T-helper 17 cell (primary cell): Measurements from ENCODE around the gene INPP1. TPM values are rescaled to one million over a fixed set of nuclear protein-coding genes. Genes with fewer than 3 reads are reported as not detected.

Experiments
- ATAC-seq: fragments of 150-1000 bp; cut with Tn5 transposase; 2 replicates; pipeline ENCODE4 v1.10.0; 2021; ENCODE audit warnings: mild to moderate bottlenecking, moderate library complexity
- DNase-seq, 3 donors: peaks; one replicate each; pipeline versions ENCODE4 v3.0.0 to v3.0.0-alpha.2; 2020 to 2021
- H3K9me3 ChIP-seq: one replicate; pipeline ENCODE4 v1.7.0; 2013; ENCODE audit warnings: low read length, mild to moderate bottlenecking; ENCODE audit not compliant: control insufficient read depth, poor library complexity, severe bottlenecking
- H3K27ac Mint-ChIP-seq: one replicate; pipeline ENCODE4 v1.8.0; 2022; ENCODE audit warnings: mild to moderate bottlenecking, moderate library complexity, mixed read lengths
- H3K27me3 Mint-ChIP-seq: one replicate; pipeline ENCODE4 v1.8.0; 2022; ENCODE audit warnings: mixed read lengths
- H3K36me3 Mint-ChIP-seq: one replicate; pipeline ENCODE4 v1.8.0; 2022; ENCODE audit warnings: low read depth, mixed read lengths
- H3K4me1 Mint-ChIP-seq: one replicate; pipeline ENCODE4 v1.8.0; 2022; ENCODE audit warnings: mild to moderate bottlenecking, mixed read lengths
- H3K4me3 Mint-ChIP-seq: one replicate; pipeline ENCODE4 v1.8.0; 2022; ENCODE audit warnings: mild to moderate bottlenecking, moderate library complexity, mixed read lengths
- total RNA-seq, 4 donors: library from RNA in 2 of 4; stranded (reverse) in 2 of 4; gene quantifications; one replicate each; pipeline ENCODE4 v1.2.3 and lab custom pipeline; 2022 to 2026

INPP1 gene
- total RNA-seq, 2 donors from 2014 or later, result 3.0 to 3.7 TPM

DNA sequence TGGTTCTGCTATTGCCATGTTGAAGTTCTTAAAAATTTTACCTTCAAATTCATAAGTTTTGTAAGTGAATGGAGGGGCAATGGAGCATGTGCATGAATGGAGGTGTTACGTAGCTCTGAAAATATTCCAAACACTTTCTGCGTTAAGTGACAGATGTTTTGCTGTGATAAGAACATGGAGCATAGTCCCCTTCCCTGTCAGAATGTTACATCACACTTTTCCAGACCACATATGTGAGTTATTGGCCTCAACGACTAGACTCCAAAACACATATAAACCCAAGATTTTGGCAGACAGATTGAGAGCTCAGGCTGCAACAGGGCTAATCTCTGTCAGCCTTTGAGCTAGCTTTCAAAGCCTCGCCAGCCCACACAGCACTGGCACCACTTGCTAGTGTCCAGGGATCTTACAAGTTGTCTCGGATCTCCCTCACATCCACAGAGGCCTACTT, 37.6 kb downstream of the INPP1 start:
- H3K27me3 Mint-ChIP-seq, result no peaks in the 10 kb centered on the region
- H3K27ac Mint-ChIP-seq, result no peak overlapping the region
- H3K36me3 Mint-ChIP-seq, result no peaks in the 10 kb centered on the region
- no peak for DNase-seq
- peaks cover 5% of the 10 kb centered on the region for H3K4me1 Mint-ChIP-seq
- no peak overlapping the region for H3K4me3 Mint-ChIP-seq
- H3K9me3 ChIP-seq, result no peaks in the 10 kb centered on the region
- no peak for ATAC-seq

DNA sequence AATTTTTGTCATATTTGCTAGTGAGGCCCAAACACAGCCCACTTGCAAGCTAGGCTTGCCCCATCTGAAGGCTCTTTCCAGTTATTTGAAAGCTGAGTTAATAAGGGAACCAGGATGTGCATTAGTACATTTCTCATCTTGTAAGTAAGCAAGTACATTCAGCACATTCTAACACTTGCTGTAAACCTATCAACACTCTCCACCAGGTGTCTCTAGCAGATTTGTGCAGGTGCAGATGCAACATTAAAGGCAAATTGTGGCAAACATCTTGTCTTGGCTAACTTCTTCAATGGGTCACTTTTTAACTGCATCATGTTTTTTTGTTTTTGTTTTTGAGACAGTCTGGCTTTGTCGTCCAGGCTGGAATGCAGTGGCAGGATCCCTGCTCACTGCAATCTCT, 39.5 kb downstream of the INPP1 start:
- ATAC-seq (peak; percentile 80), DNase-seq (no peak)
- no peak overlapping the region for H3K4me3 Mint-ChIP-seq
- no peaks in the 10 kb centered on the region for H3K27me3 Mint-ChIP-seq
- H3K36me3 Mint-ChIP-seq, result no peaks in the 10 kb centered on the region
- no peak overlapping the region for H3K27ac Mint-ChIP-seq
- no peaks in the 10 kb centered on the region for H3K9me3 ChIP-seq
- H3K4me1 Mint-ChIP-seq, result peaks cover 5% of the 10 kb centered on the region

DNA sequence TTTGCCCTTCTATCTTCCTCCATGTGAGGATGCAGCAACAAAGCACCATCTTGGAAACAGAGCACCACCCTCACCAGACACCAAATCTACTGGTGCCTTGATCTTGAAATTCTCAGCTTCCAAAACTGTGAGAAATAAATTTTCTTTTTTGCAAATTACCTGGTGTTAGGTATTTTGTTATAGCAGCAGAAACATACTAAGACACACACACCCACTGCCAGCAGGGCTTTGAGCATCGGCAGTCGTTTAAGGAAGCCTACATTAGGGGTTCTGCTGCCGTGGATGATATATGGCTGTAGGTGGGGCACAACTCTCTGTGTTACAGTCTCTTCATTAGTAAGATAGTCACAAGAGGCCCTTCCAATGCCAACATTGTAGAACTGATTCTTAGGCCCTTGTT, 44.0 kb downstream of the INPP1 start:
- no peak overlapping the region for H3K27ac Mint-ChIP-seq
- H3K4me3 Mint-ChIP-seq, result no peak overlapping the region
- ATAC-seq (no peak), DNase-seq (no peak)
- H3K27me3 Mint-ChIP-seq, result peaks cover 14% of the 10 kb centered on the region
- no peaks in the 10 kb centered on the region for H3K9me3 ChIP-seq
- peaks cover 5% of the 10 kb centered on the region for H3K4me1 Mint-ChIP-seq
- peaks cover 2% of the 10 kb centered on the region for H3K36me3 Mint-ChIP-seq

DNA sequence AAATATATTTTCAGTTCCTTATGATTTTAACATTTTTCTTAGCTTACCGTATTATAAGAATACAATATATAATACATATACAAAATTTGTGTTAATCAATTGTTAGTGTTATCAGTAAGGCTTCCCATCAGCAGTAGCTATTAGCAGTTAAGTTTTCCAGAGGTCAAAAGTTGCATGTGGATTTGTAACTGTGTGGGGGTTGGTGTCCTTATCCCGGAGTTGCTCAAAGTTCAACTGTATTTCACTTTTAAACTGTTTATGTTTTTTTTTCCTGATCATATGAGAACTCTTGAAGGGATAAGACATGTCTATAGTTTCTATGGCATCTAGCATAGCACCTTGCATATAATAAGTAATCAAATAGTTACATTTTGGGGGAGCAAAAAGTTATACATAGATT, 52.9 kb downstream of the INPP1 start:
- Mint-ChIP-seq H3K4me3 (no peak overlapping the region), H3K27me3 (peaks cover 11% of the 10 kb centered on the region), H3K36me3 (peaks cover 2% of the 10 kb centered on the region), H3K27ac (no peak overlapping the region), H3K4me1 (peaks cover 2% of the 10 kb centered on the region)
- DNase-seq (no peak), ATAC-seq (no peak)
- no peaks in the 10 kb centered on the region for H3K9me3 ChIP-seq

DNA sequence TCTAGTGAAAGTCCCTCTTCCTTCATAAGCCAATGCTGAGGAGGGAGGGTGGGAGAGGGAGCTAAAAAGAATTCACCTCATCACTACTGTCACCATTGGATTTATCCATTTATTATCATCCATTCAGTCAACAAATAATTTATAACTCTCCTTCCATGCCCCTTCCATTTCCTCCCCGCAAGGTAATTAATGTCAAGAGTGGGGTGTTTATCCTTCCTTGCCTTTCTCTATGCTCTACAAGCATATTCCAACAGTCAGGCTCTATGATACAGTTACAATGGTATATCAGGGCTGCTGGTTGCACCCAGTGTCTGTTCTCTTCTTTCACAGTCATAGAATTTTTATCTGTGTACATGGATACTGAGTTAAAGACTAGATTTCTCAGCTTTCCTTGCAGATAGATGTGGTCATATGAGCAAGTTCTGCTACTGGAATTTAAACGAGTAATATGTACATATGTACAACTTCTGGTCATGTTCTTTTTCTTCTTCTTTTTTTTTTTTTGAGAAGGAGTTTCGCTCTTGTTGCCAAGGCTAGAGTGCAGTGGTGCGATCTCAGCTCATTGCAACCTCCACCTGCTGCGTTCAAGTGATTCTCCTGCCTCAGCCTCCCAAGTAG, 59.7 kb downstream of the INPP1 start:
- H3K9me3 ChIP-seq, result no peaks in the 10 kb centered on the region
- H3K4me3 Mint-ChIP-seq, result no peak overlapping the region
- no peaks in the 10 kb centered on the region for H3K27me3 Mint-ChIP-seq
- H3K4me1 Mint-ChIP-seq, result peaks cover 6% of the 10 kb centered on the region
- H3K27ac Mint-ChIP-seq, result no peak overlapping the region
- no peaks in the 10 kb centered on the region for H3K36me3 Mint-ChIP-seq
- ATAC-seq, result no peak
- DNase-seq, result no peak

DNA sequence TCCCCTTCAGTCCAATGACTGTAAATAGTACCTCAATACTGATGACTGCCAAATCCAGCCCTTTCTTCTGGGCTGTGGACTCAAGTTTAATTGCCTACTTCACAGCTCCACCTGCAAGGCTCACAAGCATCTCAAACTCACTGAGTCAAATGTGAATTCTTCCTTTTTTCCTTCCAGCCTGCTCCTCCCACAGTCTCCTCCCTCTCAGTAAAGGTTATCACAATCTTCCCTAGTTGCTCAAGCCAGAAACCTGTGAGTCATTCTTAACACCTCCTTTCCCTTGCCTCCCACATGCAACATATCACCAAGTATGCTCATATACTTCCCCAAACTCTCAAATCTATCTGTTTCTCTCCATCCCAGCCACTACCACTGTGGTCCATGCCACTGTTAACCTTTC, 61.1 kb downstream of the INPP1 start:
- Mint-ChIP-seq H3K27ac (no peak overlapping the region), H3K36me3 (no peaks in the 10 kb centered on the region), H3K4me3 (no peak overlapping the region), H3K4me1 (peaks cover 14% of the 10 kb centered on the region), H3K27me3 (no peaks in the 10 kb centered on the region)
- no peaks in the 10 kb centered on the region for H3K9me3 ChIP-seq
- DNase-seq (no peak), ATAC-seq (no peak)

DNA sequence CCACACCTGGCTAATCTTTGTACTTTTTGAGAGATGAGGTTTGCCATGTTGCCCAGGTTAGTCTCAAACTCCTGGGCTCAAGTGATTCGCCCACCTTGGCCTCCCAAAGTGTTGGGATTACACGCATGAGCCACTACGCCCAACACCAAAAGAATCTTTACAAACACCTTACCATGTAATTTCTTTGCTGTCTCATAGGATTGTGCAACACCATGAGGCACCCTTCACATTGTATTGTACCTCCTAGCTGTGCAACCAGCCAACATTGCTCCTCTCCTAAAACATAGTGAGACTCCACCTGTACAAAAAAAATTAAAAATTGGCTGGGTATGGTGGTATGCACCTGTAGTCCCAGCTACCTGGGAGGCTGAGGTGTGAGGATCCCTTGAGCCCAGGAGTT, 61.7 kb downstream of the INPP1 start:
- no peak for ATAC-seq
- DNase-seq, result no peak
- Mint-ChIP-seq H3K36me3 (no peaks in the 10 kb centered on the region), H3K27me3 (no peaks in the 10 kb centered on the region), H3K27ac (no peak overlapping the region), H3K4me3 (no peak overlapping the region), H3K4me1 (peaks cover 19% of the 10 kb centered on the region)
- H3K9me3 ChIP-seq, result no peaks in the 10 kb centered on the region

DNA sequence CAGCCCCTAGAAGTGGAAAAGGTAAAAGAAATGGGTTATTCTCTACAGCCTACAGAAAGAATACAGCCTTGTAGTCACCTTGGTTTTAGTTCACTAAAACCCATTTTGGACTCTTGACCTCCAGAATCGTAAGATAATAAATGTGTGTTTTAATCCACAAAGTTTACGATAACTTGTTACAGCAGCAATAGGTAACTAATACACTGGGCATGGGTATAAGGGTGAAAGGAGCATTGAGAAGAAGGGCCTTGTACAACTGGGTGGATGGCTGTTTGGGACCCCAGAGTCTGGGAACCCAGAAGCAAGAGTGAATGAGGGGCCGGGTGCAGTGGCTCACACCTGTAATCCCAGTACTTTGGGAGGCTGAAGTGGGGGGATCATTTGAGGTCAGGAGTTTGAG, 62.6 kb downstream of the INPP1 start:
- Mint-ChIP-seq H3K27me3 (no peaks in the 10 kb centered on the region), H3K4me3 (no peak overlapping the region), H3K4me1 (peaks cover 23% of the 10 kb centered on the region), H3K27ac (no peak overlapping the region), H3K36me3 (no peaks in the 10 kb centered on the region)
- ATAC-seq (no peak), DNase-seq (no peak)
- H3K9me3 ChIP-seq, result no peaks in the 10 kb centered on the region

DNA sequence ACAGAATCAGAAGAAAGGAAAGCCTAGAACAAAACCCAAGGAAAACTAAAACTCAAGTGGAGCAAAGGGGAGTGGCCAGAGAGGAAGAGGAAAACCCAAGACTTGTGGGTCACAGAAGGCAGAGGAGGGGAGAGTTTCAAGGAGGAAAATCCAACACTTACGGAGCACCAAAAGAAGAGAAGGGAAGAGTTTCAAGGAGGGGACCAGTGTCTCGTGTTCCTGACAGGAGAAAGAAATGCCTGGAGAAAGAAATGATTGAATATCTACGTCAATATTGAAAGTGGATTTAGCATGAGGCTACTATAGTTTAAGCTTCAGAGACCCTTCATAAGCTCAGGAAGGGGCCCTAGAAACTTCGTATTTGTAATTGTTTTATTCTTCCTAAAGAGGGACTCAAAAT, 63.4 kb downstream of the INPP1 start:
- ATAC-seq, result no peak
- H3K36me3 Mint-ChIP-seq, result no peaks in the 10 kb centered on the region
- no peak for DNase-seq
- no peaks in the 10 kb centered on the region for H3K27me3 Mint-ChIP-seq
- peaks cover 28% of the 10 kb centered on the region for H3K4me1 Mint-ChIP-seq
- H3K27ac Mint-ChIP-seq, result no peak overlapping the region
- H3K9me3 ChIP-seq, result no peaks in the 10 kb centered on the region
- H3K4me3 Mint-ChIP-seq, result no peak overlapping the region

DNA sequence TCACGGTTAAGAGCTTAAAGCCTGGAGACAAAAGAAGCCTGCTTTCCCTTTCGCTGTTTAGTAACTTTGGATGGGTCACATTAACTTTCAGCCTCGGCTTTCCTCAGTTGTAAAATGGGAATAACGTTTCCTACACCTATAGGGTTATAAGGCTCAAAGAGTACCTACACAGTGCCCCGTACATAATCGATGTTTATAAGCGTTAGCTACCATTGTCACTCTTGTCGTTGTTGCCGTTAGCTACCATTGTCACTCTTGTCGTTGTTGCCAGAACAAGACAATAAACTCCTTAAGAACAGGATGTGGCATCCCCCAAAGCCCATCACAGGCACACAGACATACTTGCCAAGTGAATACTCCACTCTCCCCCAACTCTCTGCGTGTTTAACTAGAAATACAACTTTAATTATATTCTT, 63.9 kb downstream of the INPP1 start:
- no peak overlapping the region for H3K27ac Mint-ChIP-seq
- H3K4me3 Mint-ChIP-seq, result peak overlapping the region; percentile 90
- DNase-seq (peak in 1 of 3 donors; percentile 42), ATAC-seq (peak; percentile 69)
- no peaks in the 10 kb centered on the region for H3K27me3 Mint-ChIP-seq
- peaks cover 28% of the 10 kb centered on the region for H3K4me1 Mint-ChIP-seq
- H3K9me3 ChIP-seq, result no peaks in the 10 kb centered on the region
- H3K36me3 Mint-ChIP-seq, result no peaks in the 10 kb centered on the region

DNA sequence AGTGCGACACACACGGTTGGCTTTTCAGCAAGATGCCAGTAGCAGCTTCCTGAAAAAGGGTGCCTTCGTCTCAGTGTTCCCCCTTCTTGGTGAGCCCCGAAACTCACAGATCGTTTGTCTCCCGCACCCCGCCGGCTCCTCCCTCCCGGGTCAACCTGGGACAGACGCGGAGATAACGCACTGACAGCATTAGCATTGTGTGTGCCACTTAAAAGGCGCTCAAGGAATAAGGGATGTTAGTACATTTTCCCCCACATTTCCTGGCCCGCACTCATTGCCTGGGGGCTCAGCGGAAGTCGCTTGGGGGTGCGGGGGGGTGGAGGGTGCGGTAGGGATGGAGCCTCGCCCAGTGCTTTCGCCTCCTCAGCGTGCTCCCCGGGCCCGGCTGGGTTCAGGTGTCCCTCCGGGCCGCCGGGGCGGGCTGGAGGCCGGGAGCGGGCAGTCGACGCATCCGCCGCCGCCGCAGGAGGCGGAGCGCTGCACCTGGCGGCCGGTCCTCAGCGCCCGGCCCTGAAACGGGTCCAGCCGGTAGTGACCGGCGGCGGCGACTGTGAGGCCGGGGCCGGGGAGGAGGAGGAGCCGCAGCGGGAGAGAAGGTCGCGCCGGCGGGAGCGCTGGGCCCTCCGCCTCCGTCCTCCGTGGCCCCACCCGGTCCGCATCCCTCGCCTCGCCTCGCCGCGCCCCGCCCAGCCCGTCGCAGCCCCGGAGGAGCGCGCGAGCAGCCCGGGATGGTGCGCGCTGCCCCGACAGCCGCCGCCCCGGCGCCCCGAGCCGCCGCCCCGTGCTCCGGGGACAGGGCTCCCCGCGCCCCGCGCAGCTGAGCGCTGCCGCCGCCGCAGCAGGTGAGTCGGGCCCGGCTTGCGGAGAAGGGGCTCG, 64.5 kb downstream of the INPP1 start, which contains the start of gene MFSD6:
Gene MFSD6, plus strand, starts transcription at position 694 of the 876 bp plus-strand sequence. CDS start 27,675 bp downstream, outside the sequence.
- peak; percentile 41 to 46 (median 41) for DNase-seq
- peak; percentile 54 for ATAC-seq
- Mint-ChIP-seq H3K36me3 (peaks cover under 1% of the 10 kb centered on the region), H3K27ac (peak within 1 kb of the TSS; percentile 94), H3K4me1 (peaks cover 33% of the 10 kb centered on the region), H3K4me3 (peak within 1 kb of the TSS; percentile 92), H3K27me3 (no peaks in the 10 kb centered on the region)
- no peaks in the 10 kb centered on the region for H3K9me3 ChIP-seq

DNA sequence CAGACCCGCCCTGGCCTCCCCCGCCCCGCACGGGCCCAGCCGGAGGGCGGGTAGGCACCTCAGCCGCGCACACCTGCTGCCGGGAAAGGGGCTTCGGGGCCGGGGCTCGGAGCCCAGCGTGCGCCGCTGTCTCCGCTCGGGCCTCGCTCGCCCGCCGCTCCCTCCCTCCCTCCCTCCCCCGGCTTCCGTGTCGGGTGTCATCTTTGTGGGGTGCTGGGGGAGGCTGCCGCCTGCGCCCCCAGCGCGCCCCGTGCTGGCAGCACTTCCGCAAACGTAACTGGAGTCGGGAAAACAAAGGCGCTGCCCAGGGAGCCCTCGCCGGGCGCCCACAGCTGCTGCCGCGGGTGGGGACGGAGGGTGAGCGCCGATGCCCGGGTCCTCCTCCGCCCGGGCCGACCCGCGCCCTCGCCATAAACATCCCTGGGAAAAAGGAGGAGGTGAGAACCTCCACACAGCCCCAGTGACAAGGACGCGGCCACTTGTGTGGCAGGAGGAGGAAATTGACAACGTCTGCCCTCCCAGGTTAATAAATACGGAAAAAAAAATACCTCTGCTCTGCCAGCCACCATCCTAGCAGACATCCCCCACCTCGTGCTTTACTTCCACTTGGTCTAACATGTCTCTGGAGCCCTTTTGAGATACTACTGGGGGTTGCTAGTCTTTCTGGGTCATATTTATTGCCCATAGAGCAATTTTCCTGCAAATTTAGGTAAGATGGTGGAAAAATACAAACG, 65.3 kb downstream of the INPP1 start:
- Mint-ChIP-seq H3K4me1 (peaks cover 41% of the 10 kb centered on the region), H3K27ac (peak overlapping the region; percentile 94)
- DNase-seq, result peak; percentile 59 to 76 (median 72)

DNA sequence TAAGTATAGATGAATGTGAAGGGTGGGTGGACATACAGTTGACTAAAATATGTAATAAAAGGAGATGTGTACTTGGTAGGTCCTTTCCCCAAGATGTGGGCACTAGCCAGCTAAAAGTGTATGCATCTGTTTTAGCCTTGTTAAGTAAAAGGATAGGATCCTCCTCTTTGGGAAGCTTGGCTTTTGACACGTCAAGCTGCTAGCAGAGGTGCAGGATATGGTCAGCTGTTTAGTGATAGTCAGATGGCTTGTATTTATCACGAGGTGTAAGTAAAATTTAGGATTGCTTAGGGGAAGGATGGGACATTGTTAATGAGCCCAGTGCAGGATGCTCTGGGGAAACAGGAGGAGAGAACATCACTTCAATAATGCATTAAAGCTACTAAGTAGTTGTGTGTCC, 66.2 kb downstream of the INPP1 start:
- Mint-ChIP-seq H3K27me3 (no peaks in the 10 kb centered on the region), H3K4me1 (peaks cover 42% of the 10 kb centered on the region), H3K27ac (peak overlapping the region; percentile 94), H3K36me3 (peaks cover 6% of the 10 kb centered on the region), H3K4me3 (peak overlapping the region; percentile 92)
- ATAC-seq (no peak), DNase-seq (no peak)
- H3K9me3 ChIP-seq, result no peaks in the 10 kb centered on the region

More for the DNA sequence above, 65.3 kb downstream of the INPP1 start:
- peak overlapping the region; percentile 92 for H3K4me3 Mint-ChIP-seq
- ATAC-seq, result peak; percentile 69
- peaks cover 6% of the 10 kb centered on the region for H3K36me3 Mint-ChIP-seq
- H3K9me3 ChIP-seq, result no peaks in the 10 kb centered on the region
- no peaks in the 10 kb centered on the region for H3K27me3 Mint-ChIP-seq
